Caco-2 (cell line): ENCODE data around the gene CNTN6. TPM values are rescaled to one million over a fixed set of nuclear protein-coding genes. Genes with fewer than 3 reads are reported as not detected.

Source experiments
- BruUV-seq: library from RNA; stranded (reverse); fragments of 400-500 nt; replicated peaks from 2 replicates; lab custom pipeline; 2021; lab: Mats Ljungman, UMichigan
- CTCF ChIA-PET: fragments of 300-600 bp; sonication (Branson Sonifier 250); formaldehyde crosslinking; loops from one replicate; lab custom pipeline; 2022; ENCODE audit warnings: antibody characterized with exemption; lab: Charles Lee
- POLR2A ChIA-PET: fragments of 300-600 bp; sonication (Branson Sonifier 250); formaldehyde crosslinking; loops from one replicate; lab custom pipeline; 2022; ENCODE audit warnings: antibody characterized with exemption; lab: Charles Lee
- DNase-seq, 2 experiments: peaks; one replicate each; pipeline versions ENCODE4 v3.0.0 to v3.0.0-alpha.2; 2020 to 2022
- H3K27me3 ChIP-seq: replicated peaks from 2 replicates; pipeline ENCODE4 v1.6.0; 2011; ENCODE audit warnings: low read length; ENCODE audit not compliant: control insufficient read depth, insufficient read depth
- H3K36me3 ChIP-seq: 2 replicates; pipeline ENCODE4 v1.5.1; 2011; ENCODE audit warnings: low read length; ENCODE audit not compliant: control insufficient read depth, insufficient read depth
- H3K4me1 ChIP-seq: fragments of 250-450 bp; sonication (Bioruptor Pico); 2 replicates; pipeline ENCODE4 v1.5.1; 2020; ENCODE audit warnings: mild to moderate bottlenecking
- H3K4me3 ChIP-seq: 2 replicates; pipeline ENCODE4 v1.5.1; 2011; ENCODE audit warnings: low read depth, mild to moderate bottlenecking, control low read depth, low read length
- H3K9me3 ChIP-seq: fragments of 250-450 bp; sonication (Bioruptor Pico); 2 replicates; pipeline ENCODE4 v1.5.1; 2020; ENCODE audit warnings: mild to moderate bottlenecking, moderate library complexity
- H3K27ac Mint-ChIP-seq: one replicate; pipeline ENCODE4 v1.8.0; 2022; ENCODE audit warnings: mixed read lengths; ENCODE audit not compliant: unreplicated experiment
- H3K27me3 Mint-ChIP-seq: one replicate; pipeline ENCODE4 v1.8.0; 2022; ENCODE audit warnings: mixed read lengths; ENCODE audit not compliant: insufficient read depth, unreplicated experiment
- H3K36me3 Mint-ChIP-seq: one replicate; pipeline ENCODE4 v1.8.0; 2022; ENCODE audit warnings: mild to moderate bottlenecking, mixed read lengths; ENCODE audit not compliant: insufficient read depth, unreplicated experiment
- H3K4me1 Mint-ChIP-seq: one replicate; pipeline ENCODE4 v1.8.0; 2022; ENCODE audit warnings: low read depth, mixed read lengths; ENCODE audit not compliant: unreplicated experiment
- H3K4me3 Mint-ChIP-seq: one replicate; pipeline ENCODE4 v1.8.0; 2022; ENCODE audit warnings: mild to moderate bottlenecking, moderate library complexity, mixed read lengths; ENCODE audit not compliant: unreplicated experiment
- H3K9me3 Mint-ChIP-seq: one replicate; pipeline ENCODE4 v1.8.0; 2022; ENCODE audit warnings: mixed read lengths; ENCODE audit not compliant: unreplicated experiment
- CTCF ChIP-seq, 2 experiments: fragments of 200-600 bp in 1 of 2; IDR thresholded peaks; 1 replicate in 1 of 2; 2 replicates in 1 of 2; pipeline versions ENCODE4 v1.5.1 to v1.8.0; 2011 to 2022; ENCODE audit warnings: antibody characterized with exemption in 1 of 2, control low read depth in 1 of 2, inconsistent platforms in 1 of 2, low read depth in 1 of 2, low read length in 1 of 2, mild to moderate bottlenecking in 1 of 2, moderate library complexity in 1 of 2; ENCODE audit not compliant: insufficient read depth in 1 of 2, severe bottlenecking in 1 of 2, unreplicated experiment in 1 of 2
- intact Hi-C: fragments of 100-400 bp; cut with micrococcal nuclease; formaldehyde crosslinking; loops from one replicate; pipeline ENCODE4 v1.10.0; 2022; ENCODE audit not compliant: unreplicated experiment
- total RNA-seq: library from RNA; stranded (reverse); gene quantifications from 2 replicates; pipeline ENCODE4 v1.2.3, GENCODE V29; 2022

The CNTN6 gene
- total RNA-seq, 1 experiment from 2014 or later = not detected

- no peak overlapping the region for H3K27ac Mint-ChIP-seq
Observed at GRCh38 chr3:1365528-1365927, 272.7 kb downstream of the CNTN6 start.

GRCh38 chr3:1374471-1374870 lies 281.6 kb downstream of the CNTN6 start:
- H3K27me3 Mint-ChIP-seq = peaks cover 8% of the 10 kb centered on the region
- CTCF ChIA-PET = no interaction called here
- POLR2A ChIA-PET = no interaction called here
- intact Hi-C loops = no loop called here
- no peaks in the 10 kb centered on the region for H3K9me3 Mint-ChIP-seq
- Histone ChIP-seq H3K27me3 (no peaks in the 10 kb centered on the region), H3K9me3 (no peaks in the 10 kb centered on the region), H3K36me3 (no peaks in the 10 kb centered on the region), H3K4me3 (no peak overlapping the region), H3K4me1 (no peaks in the 10 kb centered on the region)
- H3K36me3 Mint-ChIP-seq = no peaks in the 10 kb centered on the region
- DNase-seq = no peak
- no peak for TF ChIP-seq CTCF (IDR thresholded peaks at IDR 0.05; ENCODE audit: insufficient read depth in 1 of 2, low read depth in 1 of 2, low read length in 1 of 2, severe bottlenecking in 1 of 2, unreplicated experiment in 1 of 2)
- H3K4me3 Mint-ChIP-seq = no peak overlapping the region
- no peaks in the 10 kb centered on the region for H3K4me1 Mint-ChIP-seq
- BruUV-seq = no TSS peak
- H3K27ac Mint-ChIP-seq = no peak overlapping the region

More at GRCh38 chr3:1365528-1365927, 272.7 kb downstream of the CNTN6 start:
- no peaks in the 10 kb centered on the region for H3K4me1 ChIP-seq
- H3K36me3 Mint-ChIP-seq = no peaks in the 10 kb centered on the region
- no peaks in the 10 kb centered on the region for H3K9me3 Mint-ChIP-seq
- intact Hi-C loops = no loop called here
- H3K36me3 ChIP-seq = no peaks in the 10 kb centered on the region
- H3K9me3 ChIP-seq = no peaks in the 10 kb centered on the region
- DNase-seq = no peak
- no peaks in the 10 kb centered on the region for H3K27me3 ChIP-seq
- ChIA-PET POLR2A (no interaction called here), CTCF (no interaction called here)
- no peak overlapping the region for H3K4me3 ChIP-seq
- no TSS peak for BruUV-seq
- TF ChIP-seq CTCF (IDR thresholded peaks at IDR 0.05; ENCODE audit: insufficient read depth in 1 of 2, low read depth in 1 of 2, low read length in 1 of 2, severe bottlenecking in 1 of 2, unreplicated experiment in 1 of 2) = no peak
- peaks cover 15% of the 10 kb centered on the region for H3K27me3 Mint-ChIP-seq
- no peak overlapping the region for H3K4me3 Mint-ChIP-seq
- no peaks in the 10 kb centered on the region for H3K4me1 Mint-ChIP-seq

GRCh38 chr3:1375145-1375544 lies 282.3 kb downstream of the CNTN6 start:
- no TSS peak for BruUV-seq
- no peak for DNase-seq
- no peak for TF ChIP-seq CTCF (IDR thresholded peaks at IDR 0.05; ENCODE audit: insufficient read depth in 1 of 2, low read depth in 1 of 2, low read length in 1 of 2, severe bottlenecking in 1 of 2, unreplicated experiment in 1 of 2)
- no peaks in the 10 kb centered on the region for H3K9me3 ChIP-seq
- CTCF ChIA-PET = no interaction called here
- H3K4me1 ChIP-seq = no peaks in the 10 kb centered on the region
- H3K4me3 Mint-ChIP-seq = no peak overlapping the region
- H3K4me3 ChIP-seq = no peak overlapping the region
- H3K27me3 ChIP-seq = no peaks in the 10 kb centered on the region
- peaks cover 8% of the 10 kb centered on the region for H3K27me3 Mint-ChIP-seq
- no peak overlapping the region for H3K27ac Mint-ChIP-seq
- intact Hi-C loops = no loop called here
- POLR2A ChIA-PET = no interaction called here
- no peaks in the 10 kb centered on the region for H3K36me3 Mint-ChIP-seq
- H3K36me3 ChIP-seq = no peaks in the 10 kb centered on the region
- no peaks in the 10 kb centered on the region for H3K9me3 Mint-ChIP-seq
- H3K4me1 Mint-ChIP-seq = no peaks in the 10 kb centered on the region
